ENCODE data around the gene SEMA3B.
"Not testable (repeated sequence)": the region's sequence is repeated elsewhere in the genome, so short reads cannot be mapped to it uniquely, and the experiment has no call there.

Gene SEMA3B

GRCh38 chr3:50238549-50239026, 30.4 kb upstream of the SEMA3B start:
- DNase-seq: no peak

- no peak for DNase-seq
These were observed 29.3 kb upstream of the SEMA3B start for GRCh38 chr3:50239649-50240048.

GRCh38 chr3:50241163-50241562, 27.8 kb upstream of the SEMA3B start:
- no peak for DNase-seq

- no peak for DNase-seq
These were observed 27.1 kb upstream of the SEMA3B start for GRCh38 chr3:50241713-50242380.

- DNase-seq: no peak
These were observed 26.6 kb upstream of the SEMA3B start for GRCh38 chr3:50242381-50242770.

- no peak for DNase-seq
These were observed 25.9 kb upstream of the SEMA3B start for GRCh38 chr3:50242851-50243542.

GRCh38 chr3:50243543-50243895, 25.4 kb upstream of the SEMA3B start:
- no peak for DNase-seq

GRCh38 chr3:50244813-50245212, 24.1 kb upstream of the SEMA3B start:
- DNase-seq: not testable (repeated sequence)

- DNase-seq: no peak
These were observed 23.6 kb upstream of the SEMA3B start for GRCh38 chr3:50245251-50245745.

- DNase-seq: peak; percentile 36
These were observed 23.0 kb upstream of the SEMA3B start for GRCh38 chr3:50245831-50246516.

GRCh38 chr3:50246517-50246954, 22.4 kb upstream of the SEMA3B start:
- DNase-seq: no peak

- DNase-seq: peak; percentile 84
These were observed 20.6 kb upstream of the SEMA3B start for GRCh38 chr3:50248387-50248786.

GRCh38 chr3:50249457-50249856, 19.5 kb upstream of the SEMA3B start:
- DNase-seq: no peak

- DNase-seq: no peak
These were observed 18.4 kb upstream of the SEMA3B start for GRCh38 chr3:50250514-50250913.

- DNase-seq: no peak
These were observed 17.7 kb upstream of the SEMA3B start for GRCh38 chr3:50251220-50251619.

GRCh38 chr3:50254577-50255250, 14.2 kb upstream of the SEMA3B start:
- DNase-seq: no peak

- peak; percentile 32 for DNase-seq
These were observed 13.7 kb upstream of the SEMA3B start for GRCh38 chr3:50255251-50255615.

GRCh38 chr3:50256978-50257890, 11.7 kb upstream of the SEMA3B start:
- no peak for DNase-seq

- DNase-seq: no peak
These were observed 10.8 kb upstream of the SEMA3B start for GRCh38 chr3:50258029-50258680.

- no peak for DNase-seq
These were observed 10.0 kb upstream of the SEMA3B start for GRCh38 chr3:50258979-50259378.

- no peak for DNase-seq
These were observed 9.4 kb upstream of the SEMA3B start for GRCh38 chr3:50259432-50260026.

All from NCI-H526 treated with DMSO at 0.1 percent for 48 hours (cell line).